Measurements from ENCODE around the gene CDK3. TPM values are rescaled to one million over a fixed set of nuclear protein-coding genes. Genes with fewer than 3 reads are reported as not detected.

Gene CDK3
- total RNA-seq, 1 experiment from 2014 or later = 11.7 TPM

- no peaks in the 10 kb centered on the region for H3K23me2 ChIP-seq (ENCODE audit: insufficient read length, low read depth, low read length, poor library complexity, severe bottlenecking)
- H2AFZ ChIP-seq (ENCODE audit: low read length) = no peak overlapping the region
- H3K56ac ChIP-seq (ENCODE audit: insufficient read length, low read depth, low read length) = no peak overlapping the region
- H2BK12ac ChIP-seq (ENCODE audit: insufficient read length, low read depth, low read length) = no peak overlapping the region
- H3K27ac Mint-ChIP-seq = no peak overlapping the region
- H2BK15ac ChIP-seq (ENCODE audit: low read depth, low read length) = no peak overlapping the region
- H3K18ac ChIP-seq (ENCODE audit: insufficient read length, low read depth, low read length) = no peak overlapping the region
- no peaks in the 10 kb centered on the region for H3K9me3 ChIP-seq (ENCODE audit: control insufficient read depth, low read depth, low read length)
- TF ChIP-seq CTCF (conservative IDR thresholded peaks at IDR 0.05) = no peak
- no peak overlapping the region for H2BK20ac ChIP-seq (ENCODE audit: low read depth, low read length, poor library complexity, severe bottlenecking)
- H3K4me1 Mint-ChIP-seq = peaks cover 0 to 3% of the 10 kb centered on the region in 2 experiments; a peak in 2 of 4 replicates
- no peaks in the 10 kb centered on the region for H3K79me2 ChIP-seq (ENCODE audit: insufficient read depth, low read length)
- no peak for DNase-seq
- H3K4me1 ChIP-seq (ENCODE audit: insufficient read depth, low read length) = no peaks in the 10 kb centered on the region
- H3K14ac ChIP-seq (ENCODE audit: insufficient read depth, low read length) = no peak overlapping the region
- no peak overlapping the region for H4K8ac ChIP-seq (replicated peaks; ENCODE audit: insufficient read length, low read depth, low read length)
- H3K23ac ChIP-seq (ENCODE audit: insufficient read length, low read depth, low read length) = no peak overlapping the region
- no peak overlapping the region for H2BK120ac ChIP-seq (ENCODE audit: low read depth, low read length, poor library complexity, severe bottlenecking)
- H2AK5ac ChIP-seq (ENCODE audit: insufficient read length, low read length) = no peak overlapping the region
- H3K27ac ChIP-seq (ENCODE audit: insufficient read length, low read depth, low read length) = no peak overlapping the region
- H2BK5ac ChIP-seq (ENCODE audit: insufficient read length, low read length) = no peak overlapping the region
- no peaks in the 10 kb centered on the region for H4K20me1 ChIP-seq (ENCODE audit: control insufficient read depth, insufficient read depth, insufficient read length)
- no peak overlapping the region for H3K9ac ChIP-seq (ENCODE audit: extremely low read depth, insufficient read length, low read length)
- H3K27me3 ChIP-seq (ENCODE audit: insufficient read depth, low read length) = no peaks in the 10 kb centered on the region
- no peak overlapping the region for H3K4me2 ChIP-seq (ENCODE audit: insufficient read depth, insufficient read length, low read length)
- no peaks in the 10 kb centered on the region for H3K9me3 Mint-ChIP-seq
- H3K4me3 Mint-ChIP-seq = no peak overlapping the region
- peaks cover 2% of the 10 kb centered on the region for H3K79me1 ChIP-seq (ENCODE audit: insufficient read depth, low read depth, low read length, poor library complexity, severe bottlenecking)
- WGBS (ENCODE audit: extremely low coverage, insufficient read length, low lambda C conversion rate) = no CpG with 5 or more reads among the region's 8 CpGs
- no peak overlapping the region for H3K4ac ChIP-seq (ENCODE audit: low read depth, low read length)
- H3K27me3 Mint-ChIP-seq (ENCODE audit: low read depth) = no peaks in the 10 kb centered on the region
- H3T11ph ChIP-seq (ENCODE audit: low read length) = no peak overlapping the region
- no peak overlapping the region for H4K5ac ChIP-seq (ENCODE audit: insufficient read length, low read depth, low read length)
- no peak overlapping the region for H4K91ac ChIP-seq (ENCODE audit: insufficient read length, low read depth, low read length)
- H3K36me3 Mint-ChIP-seq (ENCODE audit: insufficient read depth in 1 of 3, low read depth in 3 of 3) = peaks cover 23 to 77% (median 59%) of the 10 kb centered on the region in 3 experiments; a peak in 6 of 7 replicates
Measured at GRCh38 chr17:75950855-75951554, 49.6 kb upstream of the CDK3 start.

All from H9 (cell line).